22Rv1 (cell line): ENCODE results near the gene KCNT1.

Experiments used
- ZFX ChIP-seq: fragments of 450-650 bp; IDR thresholded peaks from 2 replicates; pipeline ENCODE4 v1.6.1; 2017; ENCODE audit warnings: antibody characterized with exemption, borderline replicate concordance
- TF ChIP-seq, protein P1 (sequence below): fragments of 450-650 bp; IDR thresholded peaks from 2 replicates; pipeline ENCODE4 v1.5.1; 2017; ENCODE audit warnings: mild to moderate bottlenecking

- TF ChIP-seq, protein P1, sequence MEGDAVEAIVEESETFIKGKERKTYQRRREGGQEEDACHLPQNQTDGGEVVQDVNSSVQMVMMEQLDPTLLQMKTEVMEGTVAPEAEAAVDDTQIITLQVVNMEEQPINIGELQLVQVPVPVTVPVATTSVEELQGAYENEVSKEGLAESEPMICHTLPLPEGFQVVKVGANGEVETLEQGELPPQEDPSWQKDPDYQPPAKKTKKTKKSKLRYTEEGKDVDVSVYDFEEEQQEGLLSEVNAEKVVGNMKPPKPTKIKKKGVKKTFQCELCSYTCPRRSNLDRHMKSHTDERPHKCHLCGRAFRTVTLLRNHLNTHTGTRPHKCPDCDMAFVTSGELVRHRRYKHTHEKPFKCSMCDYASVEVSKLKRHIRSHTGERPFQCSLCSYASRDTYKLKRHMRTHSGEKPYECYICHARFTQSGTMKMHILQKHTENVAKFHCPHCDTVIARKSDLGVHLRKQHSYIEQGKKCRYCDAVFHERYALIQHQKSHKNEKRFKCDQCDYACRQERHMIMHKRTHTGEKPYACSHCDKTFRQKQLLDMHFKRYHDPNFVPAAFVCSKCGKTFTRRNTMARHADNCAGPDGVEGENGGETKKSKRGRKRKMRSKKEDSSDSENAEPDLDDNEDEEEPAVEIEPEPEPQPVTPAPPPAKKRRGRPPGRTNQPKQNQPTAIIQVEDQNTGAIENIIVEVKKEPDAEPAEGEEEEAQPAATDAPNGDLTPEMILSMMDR = no peak
- no peak for TF ChIP-seq ZFX
Observed at GRCh38 chr9:135714242-135715055, 12.5 kb downstream of the KCNT1 start.
